Epithelial cell of prostate (primary cell): ENCODE measurements around the gene ADAMTS1.

Source experiments
- DNase-seq: peaks from one replicate; pipeline ENCODE4 v3.0.0-alpha.2; 2011; ENCODE audit warnings: low read depth, low spot score
- H3K27ac ChIP-seq: fragments of 450-650 bp; 2 replicates; pipeline ENCODE4 v1.5.1; 2017; ENCODE audit warnings: mild to moderate bottlenecking

Gene ADAMTS1

DNA sequence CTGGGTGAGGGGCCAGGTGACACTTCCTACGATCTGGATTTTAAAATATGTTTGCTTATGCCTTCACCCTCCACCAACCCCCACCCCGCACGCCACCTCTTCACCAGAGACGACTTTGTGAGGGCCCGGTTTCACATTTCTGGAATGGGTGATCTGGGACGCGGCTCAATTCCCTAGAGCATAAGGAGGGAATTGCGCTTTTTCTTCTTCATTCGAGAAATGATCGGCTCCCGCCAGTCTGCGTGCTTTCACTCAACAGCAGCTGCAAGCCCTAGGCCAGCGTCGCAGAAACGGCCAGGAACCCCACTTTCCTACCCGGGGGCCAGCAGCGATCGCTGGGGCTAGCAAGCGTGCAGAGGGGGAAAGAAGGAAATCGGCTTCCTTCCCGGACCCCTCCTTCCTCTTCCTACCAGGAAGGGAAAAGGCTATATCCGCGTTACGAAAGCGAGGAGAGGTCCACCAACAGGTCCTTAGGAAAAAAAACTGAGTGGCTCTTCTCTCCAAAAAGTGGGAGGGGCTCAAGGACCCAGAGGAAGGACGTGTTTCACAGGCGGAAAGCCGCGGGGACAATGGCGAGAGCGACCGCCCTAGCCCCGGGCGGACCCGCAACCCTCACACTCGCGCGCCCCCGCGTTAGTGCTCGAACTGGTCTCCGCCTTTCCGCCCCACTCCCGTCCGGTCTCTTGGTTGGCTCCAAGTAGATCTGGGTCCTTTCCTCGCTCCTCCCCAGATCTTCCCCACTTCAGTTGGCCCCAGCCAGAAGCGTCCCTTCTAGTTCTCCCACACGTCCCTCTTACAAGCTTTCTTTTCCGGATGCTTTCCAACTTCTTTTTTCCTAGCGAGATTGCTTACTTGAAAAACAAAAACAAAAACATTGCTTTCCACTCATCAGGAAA, 1.1 kb upstream of the ADAMTS1 start:
- H3K27ac ChIP-seq, result peak overlapping the region; percentile 66
- DNase-seq, result no peak

DNA sequence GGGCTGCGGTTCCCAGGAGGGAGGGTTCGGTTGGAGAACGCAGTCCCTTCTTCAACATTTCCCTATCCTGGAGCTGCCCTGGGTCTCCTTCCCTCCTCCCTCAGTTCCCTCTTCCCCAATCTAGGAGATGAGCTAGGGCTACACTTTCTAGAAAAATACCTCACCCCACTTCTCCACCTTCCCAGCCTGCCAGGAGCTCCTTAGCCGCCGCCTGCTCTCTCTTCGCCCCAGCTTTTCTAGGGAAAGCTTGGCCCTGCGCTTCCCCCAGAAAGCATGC, 488 bp upstream of the ADAMTS1 start:
- peak overlapping the region; percentile 66 for H3K27ac ChIP-seq
- no peak for DNase-seq

DNA sequence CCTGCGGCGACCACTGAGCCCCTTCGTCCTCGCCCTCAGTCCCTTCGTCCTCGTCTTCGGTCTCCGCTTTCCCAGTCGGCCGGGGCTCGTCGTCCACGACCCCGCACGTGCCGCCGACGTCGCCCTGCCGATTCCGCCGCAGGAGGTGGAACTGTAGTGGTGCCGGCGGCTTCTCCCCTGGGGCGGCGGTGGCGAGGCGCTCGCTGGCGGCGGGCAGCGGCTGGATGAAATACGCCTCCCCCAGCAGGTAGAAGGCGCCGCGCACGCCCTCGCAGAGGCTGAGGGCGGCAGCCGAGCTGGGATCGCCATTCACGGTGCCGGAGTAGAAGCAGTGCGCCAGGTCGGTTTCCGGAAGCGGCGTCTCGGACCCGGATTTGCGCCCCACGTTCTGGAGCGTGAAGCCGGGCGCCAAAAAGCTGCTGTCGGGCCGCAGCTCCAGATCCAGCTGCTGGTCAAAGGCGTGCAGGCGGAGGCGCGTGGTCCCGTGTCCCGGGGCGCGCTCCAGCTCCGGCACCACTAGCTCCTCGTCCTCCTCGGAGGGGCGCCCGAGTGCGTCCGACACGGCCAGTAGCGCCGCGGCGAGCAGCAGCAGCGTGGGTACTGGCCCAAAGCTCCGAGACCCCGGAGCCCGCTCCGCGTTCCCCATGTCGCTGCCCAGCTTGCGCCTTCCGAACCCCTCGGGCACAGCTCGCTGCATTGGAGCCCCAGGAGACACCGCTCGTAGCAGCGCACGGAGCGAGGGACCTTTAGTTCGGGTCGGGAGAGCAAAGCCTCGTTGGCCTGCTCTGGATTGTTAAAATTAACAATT, 747 bp downstream of the ADAMTS1 start:
- no peak for DNase-seq
- H3K27ac ChIP-seq, result peak overlapping the region; percentile 66

DNA sequence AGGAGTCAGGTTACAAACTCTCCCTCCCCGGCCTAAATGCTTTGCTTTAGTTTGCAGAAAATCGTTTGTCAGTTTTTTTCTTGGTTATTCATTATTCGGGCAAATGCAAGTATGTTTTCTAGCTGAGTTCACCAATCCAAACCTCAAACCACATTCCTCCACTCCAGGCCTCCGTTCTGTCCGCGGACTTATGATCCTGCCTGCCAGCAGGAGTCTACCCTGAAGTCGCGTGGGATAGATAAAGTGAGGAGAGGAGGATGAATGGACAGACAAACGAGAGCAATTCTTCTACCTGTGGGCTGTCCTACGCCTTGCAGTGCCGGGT, 1.3 kb downstream of the ADAMTS1 start:
- peak overlapping the region; percentile 66 for H3K27ac ChIP-seq
- DNase-seq, result no peak

DNA sequence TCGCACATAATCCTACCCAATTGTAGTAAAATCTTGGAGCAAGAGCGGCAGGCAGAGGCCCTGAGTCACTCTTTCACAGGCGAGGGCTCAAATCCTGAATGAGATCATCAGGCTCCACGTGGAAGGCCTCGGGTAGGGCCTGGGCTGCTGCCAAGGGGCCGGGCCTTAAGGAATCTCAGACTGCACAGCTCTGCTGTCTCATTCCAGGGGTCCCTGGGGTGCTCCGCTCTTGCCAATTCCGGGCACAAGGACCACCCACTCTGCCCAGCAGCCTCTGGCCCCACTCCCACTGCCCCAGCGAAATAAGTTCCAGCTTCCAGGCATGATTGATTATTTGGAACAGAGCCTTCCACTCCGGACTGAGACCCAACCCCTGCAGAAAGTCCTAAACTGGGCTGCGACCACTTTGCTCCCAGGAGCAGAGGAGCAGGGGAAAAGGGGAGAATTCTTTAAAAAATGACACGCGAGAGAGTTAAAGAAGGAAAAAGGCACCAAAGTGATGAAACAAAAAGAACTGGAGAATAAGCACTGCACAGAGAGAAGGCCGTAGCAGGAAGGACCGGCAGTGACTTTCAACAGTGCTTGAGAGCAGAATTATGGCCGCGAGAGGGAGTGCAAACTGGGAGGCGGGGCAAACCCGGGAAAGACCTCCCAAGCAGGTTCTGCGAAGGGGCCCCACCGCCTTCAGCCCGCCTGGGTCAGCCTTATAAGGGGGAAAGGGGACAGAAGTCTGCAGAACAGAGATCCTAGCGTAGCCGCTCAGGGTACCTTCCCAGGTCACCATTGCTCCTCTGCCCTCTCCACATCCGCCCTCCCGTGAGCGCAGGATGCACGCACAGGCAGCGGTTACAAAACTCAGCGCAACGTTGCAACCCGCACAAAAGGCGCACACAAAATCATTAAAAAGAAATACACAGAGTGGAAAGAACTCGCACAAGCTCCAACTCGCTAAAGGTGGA, 2.0 kb downstream of the ADAMTS1 start:
- DNase-seq, result peak; percentile 74
- H3K27ac ChIP-seq, result peak overlapping the region; percentile 66

DNA sequence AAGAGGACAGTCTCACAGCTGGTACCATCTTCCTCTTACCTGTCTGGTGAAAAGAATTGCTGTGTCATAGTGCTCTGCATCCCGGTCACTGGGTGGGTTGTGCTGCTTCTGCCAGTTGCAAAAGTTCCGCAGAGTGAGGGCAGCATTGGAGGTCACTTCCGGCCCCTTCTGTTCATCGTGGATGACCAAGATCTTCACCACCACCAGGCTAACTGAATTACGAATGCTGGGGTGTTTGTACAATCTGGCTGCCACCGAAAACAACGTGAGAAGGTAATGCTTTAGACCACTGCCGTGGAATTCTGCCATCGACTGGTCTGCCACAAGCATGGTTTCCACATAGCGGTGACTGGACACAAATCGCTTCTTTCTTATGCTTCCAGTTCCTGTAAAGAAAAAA, 2.9 kb downstream of the ADAMTS1 start:
- peak overlapping the region; percentile 66 for H3K27ac ChIP-seq
- DNase-seq, result no peak

DNA sequence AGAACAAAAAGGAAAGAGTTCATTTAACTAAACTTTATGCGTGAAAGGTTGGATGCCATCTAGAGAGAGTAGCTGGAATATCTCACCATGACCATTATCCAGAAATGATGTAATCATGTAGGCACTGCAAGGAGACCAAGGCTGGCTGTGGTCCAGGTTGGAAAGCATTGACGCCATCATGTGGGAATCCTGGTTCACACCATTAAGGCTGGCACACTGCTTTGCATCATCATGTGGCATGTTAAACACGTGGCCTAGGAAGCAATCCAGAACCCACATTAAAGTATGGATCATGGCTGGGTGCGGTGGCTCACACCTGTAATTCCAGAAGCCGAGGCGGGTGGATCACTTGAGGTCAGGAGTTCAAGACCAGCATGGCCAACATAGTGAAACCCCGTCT, 4.3 kb downstream of the ADAMTS1 start:
- H3K27ac ChIP-seq, result peak overlapping the region; percentile 66
- peak; percentile 63 for DNase-seq

DNA sequence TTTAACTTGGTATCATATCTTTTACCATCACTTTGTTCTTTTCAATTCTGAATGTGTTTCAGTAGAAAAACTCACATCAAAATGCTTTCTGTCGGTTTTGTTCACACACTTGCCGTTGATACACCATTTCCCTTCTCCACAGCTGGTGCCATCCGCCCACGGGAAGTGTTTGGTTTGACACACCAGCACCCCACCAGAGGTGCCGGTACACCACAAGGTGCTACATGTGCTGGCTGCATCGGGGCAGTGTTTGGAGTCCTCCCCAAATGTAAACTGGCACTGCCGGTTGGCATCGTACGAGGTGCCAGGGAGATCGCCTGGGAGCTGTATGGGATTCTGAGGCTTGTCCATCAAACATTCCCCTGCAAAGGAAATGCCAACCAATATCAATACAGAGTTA, 5.0 kb downstream of the ADAMTS1 start:
- DNase-seq, result no peak
- peak overlapping the region; percentile 66 for H3K27ac ChIP-seq

DNA sequence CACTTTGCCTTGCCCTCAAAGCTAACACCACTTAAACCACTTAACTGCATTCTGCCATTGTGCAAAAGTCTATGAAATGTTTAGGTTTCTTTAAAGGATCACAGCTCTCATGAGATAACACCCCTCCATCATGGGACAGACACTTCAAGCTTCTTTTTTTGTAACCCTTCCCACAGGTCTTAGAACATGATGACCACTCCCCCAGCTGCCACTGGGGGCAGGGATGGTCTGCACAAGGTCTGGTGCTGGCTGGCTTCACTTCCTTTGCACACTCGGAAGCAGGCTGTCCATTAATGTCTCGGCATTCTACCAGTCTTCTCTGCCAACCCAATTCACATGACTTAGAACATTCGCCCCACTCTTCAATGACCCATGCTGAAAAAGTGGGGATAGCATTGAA, 7.7 kb downstream of the ADAMTS1 start:
- peak overlapping the region; percentile 76 for H3K27ac ChIP-seq
- no peak for DNase-seq

DNA sequence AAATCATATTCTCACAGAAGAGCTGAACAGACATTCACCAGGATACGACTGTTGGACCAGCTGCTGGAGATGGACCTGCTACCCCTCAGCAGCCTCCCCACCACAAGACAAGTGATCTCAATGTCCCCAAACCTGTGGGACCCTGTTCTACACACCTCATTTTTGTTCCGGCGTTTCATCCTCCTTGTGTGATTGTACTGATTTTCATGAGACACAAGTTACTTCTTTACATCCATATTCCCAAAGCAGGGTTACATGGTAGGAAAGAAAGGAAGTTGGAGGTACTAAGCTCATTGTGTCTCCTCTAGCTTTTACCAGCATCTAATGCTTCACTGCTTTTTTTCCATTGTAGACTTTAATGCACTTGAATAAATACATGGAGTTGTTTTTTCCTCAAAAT, 8.7 kb downstream of the ADAMTS1 start:
- no peak for DNase-seq
- H3K27ac ChIP-seq, result peak overlapping the region; percentile 76

DNA sequence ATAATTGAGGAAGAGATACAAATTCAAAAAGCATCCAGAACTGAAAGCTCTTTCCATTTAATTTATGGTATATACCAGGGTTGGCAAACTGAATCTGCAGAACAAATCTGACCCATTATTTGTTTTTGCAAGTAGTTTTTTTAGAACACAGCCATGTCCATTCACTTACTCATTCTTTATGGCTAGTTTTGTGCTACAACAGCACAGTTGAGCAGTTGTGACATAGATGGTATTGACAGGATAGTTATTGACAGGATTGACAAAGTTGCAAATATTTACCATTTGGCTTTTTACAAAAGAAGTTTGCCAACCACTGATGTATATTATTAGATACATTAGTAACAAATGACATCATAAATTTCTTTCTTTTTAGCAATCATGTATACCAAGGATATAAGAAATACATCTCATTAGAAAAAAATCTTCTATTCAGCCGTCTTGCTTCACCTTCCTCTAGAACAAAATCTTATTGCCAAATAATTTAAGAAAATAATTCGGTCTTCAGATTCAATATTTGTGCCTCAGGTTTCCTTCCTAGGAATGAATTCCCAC, 9.4 kb downstream of the ADAMTS1 start:
- no peak for DNase-seq
- H3K27ac ChIP-seq, result peak overlapping the region; percentile 76

DNA sequence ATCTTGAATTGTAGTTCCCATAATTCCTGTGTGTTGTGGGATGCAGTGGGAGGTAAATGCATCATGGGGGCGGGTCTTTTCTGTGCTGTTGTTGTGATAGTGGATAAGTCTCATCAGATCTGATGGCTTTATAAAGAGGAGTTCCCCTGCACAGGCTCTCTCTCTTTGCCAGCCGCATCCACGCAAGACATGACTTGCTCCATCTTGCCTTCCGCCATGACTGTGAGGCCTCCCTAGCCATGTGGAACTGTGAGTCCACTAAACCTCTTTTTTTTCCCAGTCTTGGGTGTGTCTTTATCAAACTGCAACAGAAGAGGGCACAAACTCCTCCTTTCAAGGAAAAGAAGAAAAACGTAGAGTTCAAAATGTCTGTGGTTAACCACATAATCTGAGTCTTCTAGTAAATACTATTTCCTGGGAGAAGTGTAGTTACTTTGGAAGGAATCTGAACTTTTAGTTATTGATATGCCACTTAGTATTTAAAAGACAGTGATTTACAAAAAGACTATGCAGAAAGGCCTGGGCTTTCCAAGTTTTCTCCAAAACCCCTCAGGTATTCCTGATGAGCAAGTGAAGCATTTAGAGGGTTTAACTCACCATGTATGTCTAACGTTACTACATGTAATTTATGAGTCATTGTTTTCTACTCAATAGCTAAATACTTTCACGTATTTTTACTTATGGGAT, 10.0 kb downstream of the ADAMTS1 start:
- peak overlapping the region; percentile 76 for H3K27ac ChIP-seq
- DNase-seq, result peak; percentile 77

DNA sequence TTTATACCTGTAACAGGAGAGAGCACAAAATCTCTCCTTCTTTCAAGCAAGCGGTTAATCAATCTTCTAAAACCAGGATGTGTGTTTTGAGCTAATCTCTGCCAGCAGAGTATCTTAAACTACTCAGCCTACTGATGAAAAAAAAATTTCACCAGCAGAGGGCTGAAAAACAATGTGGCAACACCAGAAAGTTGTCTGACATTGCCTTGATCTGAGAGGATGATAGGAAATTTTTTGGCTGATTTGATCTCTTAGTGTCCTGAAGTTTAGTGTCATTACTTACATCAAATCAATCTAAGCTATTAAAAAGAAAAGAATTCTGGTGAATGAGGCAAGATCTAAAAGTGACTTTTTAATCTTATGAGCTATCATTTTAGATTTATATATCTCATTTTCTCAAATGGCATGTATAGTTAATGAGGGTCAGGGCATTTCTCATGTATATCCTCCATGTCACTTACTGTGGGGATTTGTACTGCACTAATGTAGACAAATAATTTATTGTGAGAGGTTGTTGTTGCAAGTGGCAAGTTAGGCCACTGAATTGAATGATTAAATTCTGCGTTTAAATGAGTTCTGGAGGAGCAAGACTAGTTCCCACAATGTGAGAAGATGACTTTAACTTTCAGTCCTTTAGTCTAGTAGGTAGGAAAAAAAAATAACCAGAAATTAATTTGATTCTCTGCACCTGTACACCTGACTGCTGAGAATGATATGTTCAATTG, 10.9 kb downstream of the ADAMTS1 start:
- DNase-seq, result no peak
- peak overlapping the region; percentile 76 for H3K27ac ChIP-seq

DNA sequence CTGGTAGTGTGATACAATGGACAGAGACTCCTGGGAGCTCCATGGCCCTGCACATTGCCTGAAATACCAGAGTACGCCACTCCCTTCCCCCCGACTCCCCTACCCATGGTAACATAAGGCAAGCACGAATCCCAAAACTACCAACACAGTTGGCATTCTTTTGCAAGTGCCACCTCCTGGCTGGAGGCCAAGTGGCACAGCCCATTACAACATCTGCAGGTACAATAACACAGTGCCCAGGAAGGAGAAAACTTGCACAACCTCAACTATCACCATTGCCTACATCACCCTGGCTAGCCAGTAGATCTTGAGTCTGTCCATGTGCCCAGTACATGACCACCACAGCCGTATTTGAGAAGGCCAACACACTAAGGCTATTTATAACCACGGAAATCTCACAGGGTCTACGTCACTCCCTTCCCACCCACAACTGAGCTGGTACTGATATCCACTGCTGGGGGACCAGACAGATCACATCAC, 11.7 kb downstream of the ADAMTS1 start:
- no peak overlapping the region for H3K27ac ChIP-seq
- no peak for DNase-seq

DNA sequence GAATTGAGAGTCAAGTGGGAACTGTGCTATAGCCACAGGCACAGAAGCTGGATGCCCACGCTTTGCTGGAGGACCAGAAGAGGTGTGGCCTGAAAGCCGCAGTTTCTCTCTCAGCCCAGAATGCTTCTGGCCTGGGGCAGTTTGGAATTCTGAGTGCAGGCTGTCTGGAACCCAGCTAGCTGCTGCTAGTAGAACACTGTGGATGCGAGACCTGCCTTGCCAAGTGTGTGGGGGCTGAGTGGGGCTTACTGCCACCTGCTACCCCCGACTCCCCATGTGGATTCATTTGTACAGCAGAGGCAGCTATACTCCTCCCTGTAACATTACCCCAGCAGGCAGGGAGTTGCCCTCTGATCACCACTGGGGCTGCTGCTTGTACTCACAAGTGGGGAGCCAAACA, 12.2 kb downstream of the ADAMTS1 start:
- DNase-seq, result no peak
- no peak overlapping the region for H3K27ac ChIP-seq

DNA sequence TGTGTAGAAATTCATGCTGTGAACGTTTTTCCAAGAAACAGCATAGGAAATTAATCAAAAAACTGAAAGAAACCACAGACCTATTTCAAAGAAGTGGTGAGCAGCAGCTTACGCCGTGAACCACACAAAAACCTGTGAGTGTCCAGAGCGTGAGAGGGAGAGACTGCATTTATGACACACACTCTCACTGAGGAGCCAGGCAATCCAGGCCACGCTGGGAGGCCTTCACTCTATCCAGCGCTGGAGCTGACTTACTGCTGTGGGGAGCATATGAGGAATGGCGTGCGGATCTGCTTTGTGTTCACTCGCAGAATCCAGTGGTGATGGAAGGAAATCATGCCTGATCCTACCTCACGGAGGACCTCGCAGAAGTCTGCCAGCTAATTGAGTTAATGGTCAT, 12.7 kb downstream of the ADAMTS1 start:
- no peak overlapping the region for H3K27ac ChIP-seq
- no peak for DNase-seq

DNA sequence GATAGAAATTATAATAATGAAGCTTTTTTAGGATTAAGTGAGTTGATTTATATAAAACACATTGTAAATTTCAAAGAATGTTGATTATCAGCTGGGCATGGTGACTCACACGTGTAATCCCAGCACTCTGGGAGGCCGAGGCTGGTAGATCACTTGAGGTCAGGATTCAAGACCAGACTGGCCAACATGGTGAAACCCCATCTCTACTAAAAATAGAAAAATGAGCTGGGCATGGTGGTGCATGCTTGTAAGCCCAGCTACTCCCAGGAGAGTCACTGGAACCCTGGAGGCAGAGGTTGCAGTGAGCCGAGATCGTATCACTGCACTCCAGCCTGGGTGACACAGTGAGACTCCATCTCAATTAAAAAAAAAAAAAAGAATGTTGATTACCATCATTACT, 18.4 kb downstream of the ADAMTS1 start:
- no peak for DNase-seq

DNA sequence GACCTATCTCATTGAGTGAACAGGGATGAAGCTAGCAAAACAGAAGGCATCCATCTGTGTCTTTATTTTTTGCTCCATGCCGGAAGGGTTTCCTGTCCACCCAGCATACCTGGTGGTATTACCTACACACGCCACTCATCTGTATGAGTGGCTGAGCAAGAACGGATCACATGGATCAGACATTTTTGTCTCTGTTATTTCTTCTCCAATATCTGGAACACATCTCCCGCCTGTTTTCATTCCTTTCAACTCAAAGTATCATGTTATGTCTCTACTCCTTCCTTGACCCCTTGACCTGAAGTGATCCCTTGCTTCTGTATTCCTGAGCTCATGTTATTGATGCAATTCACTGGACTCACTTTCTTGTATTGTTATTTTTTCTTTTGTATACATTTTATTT, 24.7 kb downstream of the ADAMTS1 start:
- DNase-seq, result no peak
- no peak overlapping the region for H3K27ac ChIP-seq

More for the DNA sequence above, 18.4 kb downstream of the ADAMTS1 start:
- peak overlapping the region; percentile 32 for H3K27ac ChIP-seq

DNA sequence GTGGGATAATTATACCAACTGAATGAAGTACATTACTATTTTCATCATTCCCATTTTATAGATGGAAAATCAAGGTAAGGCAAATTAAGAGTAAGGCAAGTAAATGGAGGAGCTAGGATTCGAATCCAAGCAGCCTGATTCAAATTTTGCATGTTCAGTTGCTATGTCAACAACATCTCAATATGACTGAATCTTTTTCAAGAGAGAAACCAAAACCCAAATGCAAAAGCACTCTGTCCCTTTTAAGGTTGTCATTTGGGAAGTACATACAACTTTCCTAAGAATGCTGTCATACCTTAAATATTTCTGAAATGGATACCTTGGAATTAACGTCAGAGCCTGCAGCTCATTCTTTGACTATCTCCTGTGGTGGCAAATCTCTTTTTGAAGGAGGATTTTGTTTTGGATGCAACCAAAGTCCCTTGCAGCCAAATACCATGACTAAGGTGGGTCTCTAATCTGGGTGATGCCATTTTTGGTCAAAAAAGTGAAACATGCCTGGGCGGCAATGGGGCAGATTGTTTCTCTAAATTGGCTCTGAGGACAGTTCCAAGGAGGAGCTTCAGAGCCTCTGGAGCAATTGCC, 25.4 kb downstream of the ADAMTS1 start:
- DNase-seq, result no peak
- H3K27ac ChIP-seq, result no peak overlapping the region
